H1 (cell line): ENCODE data around the gene SYMPK. TPM values are rescaled to one million over a fixed set of nuclear protein-coding genes. Genes with fewer than 3 reads are reported as not detected.

Experiments
- CTCF ChIA-PET: fragments of 300-600 bp; sonication (Branson Sonifier 250); formaldehyde crosslinking; loops from one replicate; lab custom pipeline; 2021; ENCODE audit not compliant: partially characterized antibody; lab: Charles Lee
- POLR2A ChIA-PET: fragments of 300-600 bp; sonication (Branson Sonifier 250); formaldehyde crosslinking; loops from one replicate; lab custom pipeline; 2021; ENCODE audit warnings: inconsistent platforms; ENCODE audit not compliant: partially characterized antibody; lab: Charles Lee
- DNase-seq, 2 experiments: peaks; one replicate each; pipeline versions ENCODE4 v3.0.0 to v3.0.0-alpha.2; 2010 to 2022; ENCODE audit warnings: low spot score in 2 of 2, low read depth in 1 of 2, mixed read lengths in 1 of 2
- FAIRE-seq: peaks from 2 replicates; lab custom pipeline; 2011; peaks lifted over from hg19 to GRCh38; lab: Jason Lieb, UNC
- H2AFZ ChIP-seq: 2 replicates; pipeline ENCODE4 v1.8.1; 2012; ENCODE audit warnings: low read length, inconsistent platforms
- H2AK5ac ChIP-seq: 2 replicates; pipeline ENCODE4 v1.6.1; 2013; ENCODE audit warnings: low read depth, low read length
- H2BK120ac ChIP-seq: replicated peaks from 2 replicates; pipeline ENCODE3; 2013; ENCODE audit warnings: low read depth, low read length, inconsistent platforms
- H2BK12ac ChIP-seq: 2 replicates; pipeline ENCODE4 v1.6.1; 2013; ENCODE audit warnings: low read depth, low read length
- H2BK15ac ChIP-seq: 2 replicates; pipeline ENCODE4 v1.6.1; 2013; ENCODE audit warnings: low read length
- H2BK20ac ChIP-seq: 2 replicates; pipeline ENCODE4 v1.6.1; 2013; ENCODE audit warnings: low read length
- H2BK5ac ChIP-seq: 2 replicates; pipeline ENCODE4 v1.6.1; 2013; ENCODE audit warnings: low read depth, low read length
- H3K14ac ChIP-seq: 2 replicates; pipeline ENCODE4 v1.6.1; 2013; ENCODE audit warnings: inconsistent platforms; ENCODE audit not compliant: insufficient read length
- H3K18ac ChIP-seq: 2 replicates; pipeline ENCODE4 v1.6.1; 2013; ENCODE audit warnings: low read length; ENCODE audit errors: extremely low read depth
- H3K23ac ChIP-seq: 2 replicates; pipeline ENCODE4 v1.6.1; 2013; ENCODE audit warnings: inconsistent platforms; ENCODE audit not compliant: insufficient read length
- H3K23me2 ChIP-seq: 2 replicates; pipeline ENCODE4 v1.6.1; 2013; ENCODE audit warnings: low read depth, low read length
- H3K27ac ChIP-seq: 2 replicates; pipeline ENCODE4 v1.6.1; 2011; ENCODE audit warnings: low read depth, low read length, inconsistent platforms
- H3K27me3 ChIP-seq, 4 experiments: replicated peaks in 1 of 4; 1 replicate in 1 of 4; 2 replicates in 3 of 4; pipeline versions ENCODE4 v1.6.1 to v1.8.1; 2011 to 2013; ENCODE audit warnings: low read length in 3 of 4, mild to moderate bottlenecking in 3 of 4, inconsistent platforms in 2 of 4, mixed read lengths in 2 of 4, moderate library complexity in 1 of 4; ENCODE audit not compliant: control insufficient read depth in 3 of 4, insufficient read depth in 3 of 4; ENCODE audit errors: extremely low read depth in 1 of 4
- H3K36me3 ChIP-seq, 4 experiments: 2 replicates each; pipeline versions ENCODE4 v1.6.1 to v1.8.1; 2011 to 2013; ENCODE audit warnings: mild to moderate bottlenecking in 4 of 4, low read length in 3 of 4, moderate library complexity in 2 of 4, control low read depth in 1 of 4, inconsistent platforms in 1 of 4; ENCODE audit not compliant: insufficient read depth in 4 of 4, control insufficient read depth in 2 of 4
- H3K4ac ChIP-seq: replicated peaks from 2 replicates; pipeline ENCODE3; 2013; ENCODE audit warnings: low read length, low read depth, mixed read lengths, inconsistent platforms; ENCODE audit not compliant: insufficient read length
- H3K4me1 ChIP-seq, 4 experiments: replicated peaks in 1 of 4; 1 replicate in 1 of 4; 2 replicates in 3 of 4; pipeline versions ENCODE4 v1.6.1 to v1.8.1; 2011 to 2013; ENCODE audit warnings: low read length in 3 of 4, inconsistent platforms in 2 of 4, mixed read lengths in 1 of 4; ENCODE audit not compliant: insufficient read depth in 4 of 4, control insufficient read depth in 3 of 4
- H3K4me2 ChIP-seq, 2 experiments: 2 replicates each; pipeline versions ENCODE4 v1.6.1 to v1.8.1; 2011 to 2013; ENCODE audit warnings: low read depth in 2 of 2, low read length in 2 of 2, control low read depth in 1 of 2, inconsistent platforms in 1 of 2, mild to moderate bottlenecking in 1 of 2; ENCODE audit not compliant: insufficient read depth in 1 of 2
- H3K4me3 ChIP-seq, 4 experiments: fragments of 200-600, 300-600 bp in 1 of 4; sonication (generic), shearing (Covaris generic), sonication (Bioruptor Twin) in 1 of 4; 2 replicates each; pipeline versions ENCODE4 v1.5.1 to v1.8.1; 2011 to 2016; ENCODE audit warnings: low read length in 4 of 4, low read depth in 3 of 4, control low read depth in 2 of 4, inconsistent platforms in 2 of 4, mild to moderate bottlenecking in 2 of 4, mixed read lengths in 1 of 4, moderate library complexity in 1 of 4; ENCODE audit not compliant: insufficient read depth in 2 of 4; ENCODE audit errors: extremely low read depth in 1 of 4
- H3K56ac ChIP-seq: replicated peaks from 2 replicates; pipeline ENCODE3; 2013; ENCODE audit warnings: low read depth, mild to moderate bottlenecking, mixed read lengths, low read length, inconsistent platforms; ENCODE audit not compliant: insufficient read length
- H3K79me1 ChIP-seq: 2 replicates; pipeline ENCODE4 v1.6.1; 2013; ENCODE audit warnings: low read depth, low read length, control low read depth
- H3K79me2 ChIP-seq, 2 experiments: 2 replicates each; pipeline versions ENCODE4 v1.6.1 to v1.8.1; 2012 to 2013; ENCODE audit warnings: low read length in 2 of 2, mild to moderate bottlenecking in 2 of 2, inconsistent platforms in 1 of 2; ENCODE audit not compliant: insufficient read depth in 2 of 2, control insufficient read depth in 1 of 2
- H3K9ac ChIP-seq, 4 experiments: replicated peaks in 1 of 4; 1 replicate in 1 of 4; 2 replicates in 3 of 4; pipeline versions ENCODE4 v1.6.1 to v1.8.1; 2011 to 2013; ENCODE audit warnings: low read depth in 3 of 4, low read length in 3 of 4, control low read depth in 2 of 4, mild to moderate bottlenecking in 2 of 4, moderate library complexity in 2 of 4, inconsistent platforms in 1 of 4; ENCODE audit errors: extremely low read depth in 1 of 4
- H3K9me3 ChIP-seq, 2 experiments: 2 replicates each; pipeline versions ENCODE4 v1.6.1 to v1.8.1; 2012 to 2013; ENCODE audit warnings: mild to moderate bottlenecking in 2 of 2, moderate library complexity in 2 of 2, control low read depth in 1 of 2, inconsistent platforms in 1 of 2, low read depth in 1 of 2, low read length in 1 of 2, mixed read lengths in 1 of 2; ENCODE audit not compliant: insufficient read depth in 2 of 2
- H4K20me1 ChIP-seq, 2 experiments: replicated peaks in 1 of 2; 2 replicates each; pipeline versions ENCODE3 to v1.8.1; 2011 to 2013; ENCODE audit warnings: inconsistent platforms in 2 of 2, low read length in 2 of 2, mild to moderate bottlenecking in 1 of 2; ENCODE audit not compliant: insufficient read depth in 2 of 2, control insufficient read depth in 1 of 2
- H4K5ac ChIP-seq: 2 replicates; pipeline ENCODE4 v1.6.1; 2013; ENCODE audit warnings: low read length, low read depth, mixed read lengths, inconsistent platforms; ENCODE audit not compliant: insufficient read length
- H4K8ac ChIP-seq: 2 replicates; pipeline ENCODE4 v1.8.0; 2013; ENCODE audit warnings: mild to moderate bottlenecking, moderate library complexity, low read length, inconsistent platforms; ENCODE audit not compliant: insufficient read depth; ENCODE audit errors: extremely low read depth
- H4K91ac ChIP-seq: replicated peaks from 2 replicates; pipeline ENCODE3; 2013; ENCODE audit warnings: low read length, mixed read lengths, inconsistent platforms; ENCODE audit not compliant: insufficient read length
- CHD2 ChIP-seq: IDR thresholded peaks from 2 replicates; pipeline ENCODE4 v1.6.1; 2012; ENCODE audit warnings: low read length, improper control_type of control experiment
- MAX ChIP-seq: IDR thresholded peaks from 2 replicates; pipeline ENCODE4 v1.6.1; 2012; ENCODE audit warnings: inconsistent platforms
- POU5F1 ChIP-seq: IDR thresholded peaks from 2 replicates; pipeline ENCODE4 v1.6.1; 2011; ENCODE audit warnings: low read depth, mild to moderate bottlenecking, low read length, moderate library complexity
- RBBP5 ChIP-seq: IDR thresholded peaks from 2 replicates; pipeline ENCODE4 v1.7.1; 2012; ENCODE audit warnings: low read depth, mild to moderate bottlenecking, inconsistent platforms, low read length, moderate library complexity, borderline replicate concordance
- SAP30 ChIP-seq: fragments of 300-600 bp; sonication (generic); IDR thresholded peaks from 2 replicates; pipeline ENCODE4 v1.7.1; 2012; ENCODE audit warnings: low read length, moderate library complexity, mild to moderate bottlenecking, inconsistent platforms; ENCODE audit not compliant: insufficient read depth, insufficient replicate concordance
- SIX5 ChIP-seq: IDR thresholded peaks from 2 replicates; pipeline ENCODE4 v1.6.1; 2011; ENCODE audit warnings: mild to moderate bottlenecking, low read depth, low read length
- USF2 ChIP-seq: IDR thresholded peaks from 2 replicates; pipeline ENCODE4 v1.6.1; 2011; ENCODE audit warnings: low read length, improper control_type of control experiment
- ZNF274 ChIP-seq: IDR thresholded peaks from 2 replicates; pipeline ENCODE4 v1.7.0; 2012; ENCODE audit warnings: low read length, borderline replicate concordance; ENCODE audit errors: extremely low read depth
- whole genome bisulfite sequencing, 2 experiments: shearing (Covaris generic) in 1 of 2; methylation state at CpG; one replicate each; pipeline versions ENCODE4 v1.1.6 to v1.1.7; 2013 to 2015; ENCODE audit warnings: low lambda C conversion rate in 2 of 2, mixed read lengths in 2 of 2, inconsistent platforms in 1 of 2, low coverage in 1 of 2, missing lambda C conversion rate in 1 of 2; ENCODE audit not compliant: insufficient replicate concordance in 2 of 2, insufficient coverage in 1 of 2, insufficient read length in 1 of 2; ENCODE audit errors: extremely low coverage in 1 of 2, missing lambda C conversion rate in 1 of 2; 5-methylcytosine and 5-hydroxymethylcytosine counted together
- polyA plus RNA-seq, 7 experiments: library from polyadenylated mRNA; depleted of rRNA in 3 of 7; stranded (reverse) in 5 of 7; unstranded in 2 of 7; fragments of >200 nt in 5 of 7; fragments of 200-250 nt in 2 of 7; gene quantifications; 1 replicate in 5 of 7; 2 replicates in 1 of 7; 4 replicates in 1 of 7; pipeline versions ENCODE4 v1.2.1 to v1.2.3, GENCODE V29; 2011 to 2013; ENCODE audit warnings: missing spikeins in 2 of 7, mixed read lengths in 2 of 7
- total RNA-seq: library from RNA; stranded (reverse); fragmentation: NEBNext Ultra II Directional; extraction: Animal tissue kit (Norgen Biotek cat#: 25700); gene quantifications from 2 replicates; pipeline ENCODE4 v1.2.1, GENCODE V29; 2021

Gene SYMPK
- total and polyA plus RNA-seq, 2 of the 8 experiments (the other 6 are each of a cell fraction or from before 2014, with no cell fraction given): 93.6 to 99.5 TPM

DNA sequence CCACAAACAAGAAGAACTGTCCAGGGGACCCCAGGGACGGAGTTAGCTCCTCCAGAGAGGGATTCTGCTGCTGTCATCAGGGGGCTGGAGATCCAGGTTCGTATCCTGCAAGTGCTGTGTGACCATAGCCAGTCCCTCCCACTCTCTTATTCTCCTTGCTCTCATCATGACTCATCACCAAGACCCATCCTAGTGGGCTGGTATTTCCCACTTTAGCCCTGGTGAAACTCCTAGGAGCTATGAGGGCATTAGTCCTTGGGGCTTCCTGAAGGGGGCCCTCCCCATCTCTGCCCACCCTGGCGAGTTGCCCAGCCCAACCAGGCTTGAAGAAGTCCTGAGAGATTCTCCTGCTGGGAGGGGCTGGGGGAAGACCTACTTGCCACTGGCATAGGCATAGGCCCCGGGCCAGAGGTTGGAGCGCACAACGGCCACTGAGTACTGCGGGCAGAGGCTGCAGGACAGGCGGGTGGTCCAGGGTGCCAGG, 62.8 kb downstream of the SYMPK start:
- Histone ChIP-seq H3K14ac (no peak overlapping the region), H3K56ac (no peak overlapping the region), H3K9ac (no peak overlapping the region), H3K4me2 (no peak overlapping the region), H2AK5ac (no peak overlapping the region), H4K91ac (no peak overlapping the region), H2BK15ac (no peak overlapping the region), H2BK5ac (no peak overlapping the region), H3K23me2 (no peaks in the 10 kb centered on the region; the same call in 1 of the 2 replicates), H3K18ac (no peak overlapping the region), H4K8ac (no peak overlapping the region), H2BK20ac (no peak overlapping the region), H3K23ac (no peak overlapping the region), H3K4ac (no peak overlapping the region), H3K27me3 (no peaks in the 10 kb centered on the region; a peak in 2 of 7 replicates), H2BK120ac (no peak overlapping the region), H4K20me1 (no peaks in the 10 kb centered on the region), H3K9me3 (no peaks in the 10 kb centered on the region), H2BK12ac (no peak overlapping the region), H3K79me2 (no peaks in the 10 kb centered on the region), H3K27ac (no peak overlapping the region), H3K4me3 (no peak overlapping the region), H3K79me1 (no peaks in the 10 kb centered on the region)
- POLR2A ChIA-PET: interaction anchor here (1.0 to 9.8 kb wide), 10 partner anchors 9 to 118 kb away, joined by 3 to 106 read pairs (median 6); partner anchors contain the start of genes RSPH6A and SIX5
- 92% methylated on average over 8 of the region's 8 CpGs; no CpG with 5 or more reads in 1 of the 2 experiments for WGBS, 2 experiments
- FAIRE-seq: no peak
- no peak for DNase-seq
- TF ChIP-seq MAX (no peak), POU5F1 (no peak), RBBP5 (no peak), ZNF274 (no peak), USF2 (no peak), SAP30 (no peak), SIX5 (no peak), CHD2 (no peak)
- TF ChIP-seq, all 59 proteins: peak for 0
- Histone ChIP-seq H3K36me3 (no peaks in the 10 kb centered on the region), H3K4me1 (peaks cover 0 to 4% (median 2%) of the 10 kb centered on the region in 4 experiments; a peak in 4 of 7 replicates), H2AFZ (no peak overlapping the region), H4K5ac (no peak overlapping the region)
- CTCF ChIA-PET: interaction anchor here (0.6 to 9.4 kb wide), 19 partner anchors 9 to 230 kb away, joined by 3 to 107 read pairs (median 5); partner anchors contain the start of genes QPCTL, RSPH6A, SIX5 and SNRPD2
